ENCODE data around the gene TMC7. TPM values are rescaled to one million over a fixed set of nuclear protein-coding genes. Genes with fewer than 3 reads are reported as not detected.

TMC7 gene
- total RNA-seq, 3 donors from 2014 or later (not counting 1 experiment from before 2014, with no cell fraction given): not detected

GRCh38 chr16:19086322-19087199 lies 102.8 kb downstream of the TMC7 start:
- H3K36me3 Mint-ChIP-seq: no peaks in the 10 kb centered on the region
- H3K9me3 Mint-ChIP-seq: no peaks in the 10 kb centered on the region
- peak; percentile 77 to 87 for DNase-seq
- H3K27me3 ChIP-seq (ENCODE audit: control insufficient read depth, insufficient read depth, low read length): peaks cover 8% of the 10 kb centered on the region
- no peaks in the 10 kb centered on the region for H3K9me3 ChIP-seq (ENCODE audit: control insufficient read depth, insufficient read depth, low read length)
- peaks cover 3 to 13% of the 10 kb centered on the region in 2 donors for H3K27me3 Mint-ChIP-seq (ENCODE audit: low read depth in 2 of 2)
- 8% methylated on average over 51 of the region's 52 CpGs for WGBS (ENCODE audit: insufficient coverage)
- no peaks in the 10 kb centered on the region for H3K36me3 ChIP-seq (ENCODE audit: control insufficient read depth, insufficient read depth, low read length)
- intact Hi-C loops (cut with micrococcal nuclease): loop anchor here (1.0 to 5.0 kb wide), 4 partner anchors 94 to 801 kb away; no protein-coding TSS in a partner anchor
- ATAC-seq: peak; percentile 94 to 98 (median 98)
- TF ChIP-seq CTCF (IDR thresholded peaks at IDR 0.05): peak; percentile 99
- peaks cover 0 to 7% of the 10 kb centered on the region in 2 donors for H3K4me1 Mint-ChIP-seq
- no peak overlapping the region for H3K27ac ChIP-seq (ENCODE audit: low read length)
- no peak overlapping the region for H3K4me3 ChIP-seq (ENCODE audit: low read length)
- H3K4me1 ChIP-seq (ENCODE audit: control insufficient read depth, insufficient read depth, low read length): peaks cover 10% of the 10 kb centered on the region
- no peak overlapping the region for H3K27ac Mint-ChIP-seq
- H3K4me3 Mint-ChIP-seq: peak overlapping the region; percentile 59

- TF ChIP-seq CTCF (IDR thresholded peaks at IDR 0.05): no peak
- Histone ChIP-seq H3K4me3 (ENCODE audit: low read length) (no peak overlapping the region), H3K36me3 (ENCODE audit: control insufficient read depth, insufficient read depth, low read length) (no peaks in the 10 kb centered on the region), H3K9me3 (ENCODE audit: control insufficient read depth, insufficient read depth, low read length) (no peaks in the 10 kb centered on the region), H3K27ac (ENCODE audit: low read length) (no peak overlapping the region), H3K27me3 (ENCODE audit: control insufficient read depth, insufficient read depth, low read length) (peaks cover 8% of the 10 kb centered on the region), H3K4me1 (ENCODE audit: control insufficient read depth, insufficient read depth, low read length) (peaks cover 10% of the 10 kb centered on the region)
- 99% methylated on average over 3 of the region's 5 CpGs for WGBS (ENCODE audit: insufficient coverage)
- H3K4me1 Mint-ChIP-seq: peaks cover 0 to 7% of the 10 kb centered on the region in 2 donors
- no peaks in the 10 kb centered on the region for H3K9me3 Mint-ChIP-seq
- H3K27me3 Mint-ChIP-seq (ENCODE audit: low read depth in 2 of 2): peaks cover 6 to 13% of the 10 kb centered on the region in 2 donors
- intact Hi-C loops (cut with micrococcal nuclease): loop anchor here (5.0 kb wide), 1 partner anchor 799 kb away; no protein-coding TSS in a partner anchor
- no peak overlapping the region for H3K27ac Mint-ChIP-seq
- DNase-seq (no peak), ATAC-seq (no peak)
- no peak overlapping the region for H3K4me3 Mint-ChIP-seq
- no peaks in the 10 kb centered on the region for H3K36me3 Mint-ChIP-seq
These were observed 104.7 kb downstream of the TMC7 start for GRCh38 chr16:19088341-19088916.

GRCh38 chr16:19089410-19089955 lies 105.7 kb downstream of the TMC7 start:
- TF ChIP-seq CTCF (IDR thresholded peaks at IDR 0.05): no peak
- no peak for DNase-seq
- ATAC-seq: no peak
- Mint-ChIP-seq H3K4me1 (peaks cover 0 to 7% of the 10 kb centered on the region in 2 donors), H3K9me3 (no peaks in the 10 kb centered on the region), H3K27ac (no peak overlapping the region), H3K36me3 (no peaks in the 10 kb centered on the region), H3K4me3 (no peak overlapping the region), H3K27me3 (ENCODE audit: low read depth in 2 of 2) (peaks cover 6 to 13% of the 10 kb centered on the region in 2 donors)
- Histone ChIP-seq H3K4me3 (ENCODE audit: low read length) (no peak overlapping the region), H3K4me1 (ENCODE audit: control insufficient read depth, insufficient read depth, low read length) (peaks cover 10% of the 10 kb centered on the region), H3K9me3 (ENCODE audit: control insufficient read depth, insufficient read depth, low read length) (no peaks in the 10 kb centered on the region), H3K27me3 (ENCODE audit: control insufficient read depth, insufficient read depth, low read length) (peaks cover 8% of the 10 kb centered on the region), H3K36me3 (ENCODE audit: control insufficient read depth, insufficient read depth, low read length) (no peaks in the 10 kb centered on the region), H3K27ac (ENCODE audit: low read length) (no peak overlapping the region)
- 84% methylated on average over 3 of the region's 3 CpGs for WGBS (ENCODE audit: insufficient coverage)
- intact Hi-C loops (cut with micrococcal nuclease): loop anchor here (5.0 kb wide), 1 partner anchor 798 kb away; no protein-coding TSS in a partner anchor

Measured in natural killer cell (primary cell).